Neural progenitor cell (in vitro differentiated cells): ENCODE measurements around the gene FGL2.

Experiments
- CTCF ChIP-seq: fragments of 200-600 bp; sonication (generic); IDR thresholded peaks from 2 replicates; pipeline ENCODE4 v1.5.1; 2017; ENCODE audit warnings: antibody characterized with exemption, mild to moderate bottlenecking
- EZH2phosphoT487 ChIP-seq: fragments of 200-600 bp; sonication (generic); IDR thresholded peaks from 2 replicates; pipeline ENCODE4 v1.6.1; 2017; ENCODE audit warnings: antibody characterized with exemption

GRCh38 chr7:77157446-77157845 is 42.2 kb downstream of the FGL2 start:
- TF ChIP-seq CTCF (no peak), EZH2phosphoT487 (no peak)
